ENCODE results near the gene ELOVL4.

Gene ELOVL4

DNA sequence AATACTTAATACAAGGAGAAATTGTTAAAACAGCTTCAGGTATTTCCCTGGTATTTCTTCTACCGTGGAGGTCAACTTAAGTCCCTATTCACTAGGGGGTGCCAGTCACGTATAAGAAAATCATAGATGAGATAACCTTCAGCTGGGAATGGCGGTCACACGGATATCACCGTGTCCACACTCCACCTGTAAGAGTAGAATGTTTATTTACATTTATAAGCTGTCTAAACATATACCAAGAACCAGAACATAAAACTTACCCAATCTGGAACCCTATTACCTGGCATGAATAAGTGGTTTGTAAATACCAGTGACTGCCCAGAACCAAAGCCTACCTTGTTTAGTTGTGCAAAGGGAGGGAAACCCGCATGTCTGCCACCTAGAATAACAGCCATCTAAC, 1.9 kb upstream of the ELOVL4 start:
- no peak for TF ChIP-seq RARB (CRISPR knock-in tag; IDR thresholded peaks at IDR 0.05)
- no peak for TF ChIP-seq ZNF8 (CRISPR knock-in tag; IDR thresholded peaks at IDR 0.05)
- TF ChIP-seq ZC3H10 (CRISPR knock-in tag; IDR thresholded peaks at IDR 0.05): no peak
- TF ChIP-seq, protein P1, sequence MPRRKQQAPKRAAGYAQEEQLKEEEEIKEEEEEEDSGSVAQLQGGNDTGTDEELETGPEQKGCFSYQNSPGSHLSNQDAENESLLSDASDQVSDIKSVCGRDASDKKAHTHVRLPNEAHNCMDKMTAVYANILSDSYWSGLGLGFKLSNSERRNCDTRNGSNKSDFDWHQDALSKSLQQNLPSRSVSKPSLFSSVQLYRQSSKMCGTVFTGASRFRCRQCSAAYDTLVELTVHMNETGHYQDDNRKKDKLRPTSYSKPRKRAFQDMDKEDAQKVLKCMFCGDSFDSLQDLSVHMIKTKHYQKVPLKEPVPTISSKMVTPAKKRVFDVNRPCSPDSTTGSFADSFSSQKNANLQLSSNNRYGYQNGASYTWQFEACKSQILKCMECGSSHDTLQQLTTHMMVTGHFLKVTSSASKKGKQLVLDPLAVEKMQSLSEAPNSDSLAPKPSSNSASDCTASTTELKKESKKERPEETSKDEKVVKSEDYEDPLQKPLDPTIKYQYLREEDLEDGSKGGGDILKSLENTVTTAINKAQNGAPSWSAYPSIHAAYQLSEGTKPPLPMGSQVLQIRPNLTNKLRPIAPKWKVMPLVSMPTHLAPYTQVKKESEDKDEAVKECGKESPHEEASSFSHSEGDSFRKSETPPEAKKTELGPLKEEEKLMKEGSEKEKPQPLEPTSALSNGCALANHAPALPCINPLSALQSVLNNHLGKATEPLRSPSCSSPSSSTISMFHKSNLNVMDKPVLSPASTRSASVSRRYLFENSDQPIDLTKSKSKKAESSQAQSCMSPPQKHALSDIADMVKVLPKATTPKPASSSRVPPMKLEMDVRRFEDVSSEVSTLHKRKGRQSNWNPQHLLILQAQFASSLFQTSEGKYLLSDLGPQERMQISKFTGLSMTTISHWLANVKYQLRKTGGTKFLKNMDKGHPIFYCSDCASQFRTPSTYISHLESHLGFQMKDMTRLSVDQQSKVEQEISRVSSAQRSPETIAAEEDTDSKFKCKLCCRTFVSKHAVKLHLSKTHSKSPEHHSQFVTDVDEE (CRISPR knock-in tag; IDR thresholded peaks at IDR 0.05): no peak
- no peak for TF ChIP-seq TOX (CRISPR knock-in tag; IDR thresholded peaks at IDR 0.05; ENCODE audit: borderline replicate concordance)
- no peak for TF ChIP-seq TCF4 (CRISPR knock-in tag; IDR thresholded peaks at IDR 0.05; ENCODE audit: borderline replicate concordance)
- peak; percentile 17; the same call in 1 of the 3 replicates for ATAC-seq

DNA sequence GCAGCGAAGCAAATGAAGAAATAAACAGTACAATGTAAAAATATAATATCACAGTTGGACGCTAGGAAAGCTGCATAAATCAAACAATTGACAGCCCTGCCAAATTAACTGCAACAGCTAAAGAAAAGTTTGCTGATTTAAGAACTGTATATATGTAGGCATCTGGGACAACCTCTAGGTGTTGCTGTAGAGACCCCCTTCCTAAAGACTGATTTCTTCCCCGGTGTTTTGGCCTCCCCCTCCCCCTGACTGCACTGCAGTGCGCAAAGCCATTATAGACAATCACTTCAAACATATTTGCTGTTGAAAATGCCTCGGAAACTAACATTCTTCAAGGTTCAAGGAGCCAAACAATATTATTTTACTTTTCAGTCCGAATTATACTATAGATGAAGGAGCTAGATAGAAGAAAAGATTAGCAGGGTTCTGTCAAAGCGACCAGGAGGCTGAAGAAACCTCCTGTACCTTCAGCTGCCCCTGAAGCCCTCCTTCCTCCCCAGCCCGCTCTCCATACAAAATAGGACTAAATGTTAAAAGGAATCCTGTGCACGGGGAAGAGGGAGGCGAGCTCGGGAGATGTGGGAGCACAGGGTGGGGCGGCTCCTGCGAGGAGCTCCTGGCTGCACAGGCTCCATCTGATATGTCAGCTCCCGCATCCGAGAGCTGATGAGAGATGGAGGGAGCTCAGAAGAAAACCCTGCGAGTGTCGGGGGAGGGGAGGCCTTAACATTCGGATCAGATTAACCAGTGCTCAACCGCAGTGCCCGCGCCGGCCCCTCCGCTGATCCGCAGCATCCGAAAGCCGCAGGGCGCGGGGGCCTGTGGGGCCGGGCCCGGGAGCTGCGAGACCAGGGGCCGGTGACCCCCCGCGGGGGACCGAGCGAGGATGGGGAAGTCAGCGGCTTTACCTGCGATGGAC, 822 bp downstream of the ELOVL4 start:
- TF ChIP-seq, protein P1 (CRISPR knock-in tag; IDR thresholded peaks at IDR 0.05): no peak
- TF ChIP-seq ZNF565 (CRISPR knock-in tag; conservative IDR thresholded peaks at IDR 0.05; ENCODE audit: low read depth): no peak
- no peak for TF ChIP-seq BACH2 (CRISPR knock-in tag; IDR thresholded peaks at IDR 0.05; ENCODE audit: borderline replicate concordance)
- no peak for TF ChIP-seq POU6F1 (CRISPR knock-in tag; IDR thresholded peaks at IDR 0.05; ENCODE audit: borderline replicate concordance, low read depth)
- TF ChIP-seq OSR1 (CRISPR knock-in tag; IDR thresholded peaks at IDR 0.05): no peak
- no peak for TF ChIP-seq PATZ1 (CRISPR knock-in tag; IDR thresholded peaks at IDR 0.05; ENCODE audit: borderline replicate concordance)
- ATAC-seq: peak; percentile 68

DNA sequence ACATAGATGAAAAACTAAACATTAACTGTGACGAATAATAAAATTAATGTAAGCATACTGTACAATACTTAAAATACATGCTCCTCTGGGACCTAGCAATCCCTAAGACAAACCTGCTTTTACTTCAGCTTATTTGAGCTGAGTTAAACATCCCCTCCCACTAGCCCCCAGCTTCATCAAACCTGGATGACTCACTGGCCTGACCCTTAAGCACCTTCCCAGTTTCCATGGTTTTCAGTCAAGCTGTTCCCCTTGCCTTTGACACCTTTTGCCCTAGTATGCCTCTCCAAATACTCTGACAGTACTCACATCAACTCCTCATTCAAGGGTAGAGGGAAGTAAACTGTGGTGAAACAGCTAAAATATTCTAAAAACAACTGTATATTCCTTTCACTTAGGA, 4.2 kb downstream of the ELOVL4 start:
- TF ChIP-seq PATZ1 (CRISPR knock-in tag; IDR thresholded peaks at IDR 0.05; ENCODE audit: borderline replicate concordance) (no peak), ZFP3 (CRISPR knock-in tag; IDR thresholded peaks at IDR 0.05) (no peak), ISL1 (CRISPR knock-in tag; IDR thresholded peaks at IDR 0.05) (no peak), ZNF565 (CRISPR knock-in tag; conservative IDR thresholded peaks at IDR 0.05; ENCODE audit: low read depth) (no peak), TOX (CRISPR knock-in tag; IDR thresholded peaks at IDR 0.05; ENCODE audit: borderline replicate concordance) (no peak), CSDC2 (CRISPR knock-in tag; IDR thresholded peaks at IDR 0.05) (no peak), ZC3H10 (CRISPR knock-in tag; IDR thresholded peaks at IDR 0.05) (no peak), ESRRG (CRISPR knock-in tag; IDR thresholded peaks at IDR 0.05) (no peak), ZNF8 (CRISPR knock-in tag; IDR thresholded peaks at IDR 0.05) (no peak)
- TF ChIP-seq, protein P1 (CRISPR knock-in tag; IDR thresholded peaks at IDR 0.05): no peak
- ATAC-seq: no peak

Data from SK-N-SH treated with all-trans-retinoic acid at 6 μM for 48 hours (cell line).